H1 (cell line): Measurements from ENCODE around the gene SLC24A1.

Source experiments
- EP300 ChIP-seq, 2 experiments: IDR thresholded peaks; 1 replicate in 1 of 2; 2 replicates in 1 of 2; pipeline ENCODE4 v1.6.1; 2011 to 2012; ENCODE audit warnings: low read depth in 2 of 2, low read length in 2 of 2, mild to moderate bottlenecking in 2 of 2, borderline replicate concordance in 1 of 2, inconsistent platforms in 1 of 2, moderate library complexity in 1 of 2
- MAFK ChIP-seq: IDR thresholded peaks from 2 replicates; pipeline ENCODE4 v1.6.1; 2012; ENCODE audit warnings: low read depth, mild to moderate bottlenecking, improper control_type of control experiment, low read length
- PHF8 ChIP-seq: fragments of 200-600 bp; sonication (generic); conservative IDR thresholded peaks from 2 replicates; pipeline ENCODE4 v1.7.1; 2012; ENCODE audit warnings: low read depth, mild to moderate bottlenecking, inconsistent platforms, low read length, moderate library complexity
- POLR2A ChIP-seq, 2 experiments: IDR thresholded peaks; 1 replicate in 1 of 2; 2 replicates in 1 of 2; pipeline ENCODE4 v1.6.1; 2011; ENCODE audit warnings: low read depth in 2 of 2, low read length in 2 of 2, mild to moderate bottlenecking in 2 of 2; ENCODE audit errors: control extremely low read depth in 1 of 2
- RAD21 ChIP-seq, 2 experiments: IDR thresholded peaks in 1 of 2; conservative IDR thresholded peaks in 1 of 2; 2 replicates each; pipeline ENCODE4 v1.6.1; 2011; ENCODE audit warnings: low read depth in 2 of 2, low read length in 2 of 2, improper control_type of control experiment in 1 of 2, inconsistent platforms in 1 of 2, mild to moderate bottlenecking in 1 of 2, moderate library complexity in 1 of 2
- RXRA ChIP-seq: IDR thresholded peaks from 2 replicates; pipeline ENCODE4 v1.6.1; 2011; ENCODE audit warnings: low read depth, mild to moderate bottlenecking, low read length, moderate library complexity; ENCODE audit not compliant: insufficient read depth
- SP1 ChIP-seq: IDR thresholded peaks from 2 replicates; pipeline ENCODE4 v1.6.1; 2011; ENCODE audit warnings: low read depth, low read length
- SUZ12 ChIP-seq: fragments of 200-600 bp; sonication (generic); IDR thresholded peaks from 2 replicates; pipeline ENCODE4 v1.6.1; 2012; ENCODE audit warnings: mild to moderate bottlenecking, inconsistent platforms, low read length, moderate library complexity, mixed read lengths
- ZNF274 ChIP-seq: IDR thresholded peaks from 2 replicates; pipeline ENCODE4 v1.7.0; 2012; ENCODE audit warnings: low read length, borderline replicate concordance; ENCODE audit errors: extremely low read depth
- TF ChIP-seq, protein P1 (sequence below), 3 experiments: IDR thresholded peaks; 1 replicate in 2 of 3; 2 replicates in 1 of 3; pipeline versions ENCODE4 v1.5.1 to v1.6.1; 2011; ENCODE audit warnings: low read length in 3 of 3, mild to moderate bottlenecking in 3 of 3, inconsistent platforms in 2 of 3, low read depth in 1 of 3, moderate library complexity in 1 of 3; ENCODE audit not compliant: insufficient read depth in 1 of 3; ENCODE audit errors: control extremely low read depth in 1 of 3

DNA sequence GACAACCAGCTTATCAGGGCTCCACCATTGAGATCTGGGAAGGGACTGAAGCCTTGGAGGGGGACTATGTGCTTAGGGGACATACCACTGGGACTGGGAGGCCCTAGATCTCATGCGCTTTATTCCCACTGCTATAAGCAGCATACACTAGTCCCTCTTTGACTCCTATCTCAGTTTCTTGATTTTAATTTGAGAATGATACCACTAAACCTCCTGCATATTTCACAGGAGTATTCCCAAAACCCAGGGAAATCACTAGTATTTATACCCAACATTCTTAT is 29.2 kb downstream of the SLC24A1 start:
- no peak for TF ChIP-seq PHF8
- TF ChIP-seq ZNF274 = no peak
- no peak for TF ChIP-seq MAFK
- TF ChIP-seq SP1 = no peak
- no peak for TF ChIP-seq EP300 (IDR thresholded peaks at IDR 0.05; ENCODE audit: borderline replicate concordance in 1 of 2, low read depth in 2 of 2, low read length in 2 of 2)
- TF ChIP-seq, protein P1, sequence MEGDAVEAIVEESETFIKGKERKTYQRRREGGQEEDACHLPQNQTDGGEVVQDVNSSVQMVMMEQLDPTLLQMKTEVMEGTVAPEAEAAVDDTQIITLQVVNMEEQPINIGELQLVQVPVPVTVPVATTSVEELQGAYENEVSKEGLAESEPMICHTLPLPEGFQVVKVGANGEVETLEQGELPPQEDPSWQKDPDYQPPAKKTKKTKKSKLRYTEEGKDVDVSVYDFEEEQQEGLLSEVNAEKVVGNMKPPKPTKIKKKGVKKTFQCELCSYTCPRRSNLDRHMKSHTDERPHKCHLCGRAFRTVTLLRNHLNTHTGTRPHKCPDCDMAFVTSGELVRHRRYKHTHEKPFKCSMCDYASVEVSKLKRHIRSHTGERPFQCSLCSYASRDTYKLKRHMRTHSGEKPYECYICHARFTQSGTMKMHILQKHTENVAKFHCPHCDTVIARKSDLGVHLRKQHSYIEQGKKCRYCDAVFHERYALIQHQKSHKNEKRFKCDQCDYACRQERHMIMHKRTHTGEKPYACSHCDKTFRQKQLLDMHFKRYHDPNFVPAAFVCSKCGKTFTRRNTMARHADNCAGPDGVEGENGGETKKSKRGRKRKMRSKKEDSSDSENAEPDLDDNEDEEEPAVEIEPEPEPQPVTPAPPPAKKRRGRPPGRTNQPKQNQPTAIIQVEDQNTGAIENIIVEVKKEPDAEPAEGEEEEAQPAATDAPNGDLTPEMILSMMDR (IDR thresholded peaks at IDR 0.05; ENCODE audit: control extremely low read depth in 1 of 3, insufficient read depth in 1 of 3, low read depth in 1 of 3, low read length in 3 of 3) = no peak
- no peak for TF ChIP-seq RXRA
- TF ChIP-seq POLR2A (IDR thresholded peaks at IDR 0.05; ENCODE audit: control extremely low read depth in 1 of 2, low read depth in 2 of 2, low read length in 2 of 2) = no peak
- no peak for TF ChIP-seq RAD21 (IDR thresholded peaks at IDR 0.05 in 1 of 2, conservative IDR thresholded peaks at IDR 0.05 in 1 of 2; ENCODE audit: low read depth in 2 of 2, low read length in 2 of 2)
- TF ChIP-seq SUZ12 = no peak
